ENCODE measurements around the gene TSPAN4. TPM values are rescaled to one million over a fixed set of nuclear protein-coding genes. Genes with fewer than 3 reads are reported as not detected.

The TSPAN4 gene
- total and polyA plus RNA-seq, 10 of the 15 experiments (the other 5 are each of a cell fraction or from before 2014, with no cell fraction given): 0.37 to 14.0 (median 8.5) TPM; not detected in 1

DNA sequence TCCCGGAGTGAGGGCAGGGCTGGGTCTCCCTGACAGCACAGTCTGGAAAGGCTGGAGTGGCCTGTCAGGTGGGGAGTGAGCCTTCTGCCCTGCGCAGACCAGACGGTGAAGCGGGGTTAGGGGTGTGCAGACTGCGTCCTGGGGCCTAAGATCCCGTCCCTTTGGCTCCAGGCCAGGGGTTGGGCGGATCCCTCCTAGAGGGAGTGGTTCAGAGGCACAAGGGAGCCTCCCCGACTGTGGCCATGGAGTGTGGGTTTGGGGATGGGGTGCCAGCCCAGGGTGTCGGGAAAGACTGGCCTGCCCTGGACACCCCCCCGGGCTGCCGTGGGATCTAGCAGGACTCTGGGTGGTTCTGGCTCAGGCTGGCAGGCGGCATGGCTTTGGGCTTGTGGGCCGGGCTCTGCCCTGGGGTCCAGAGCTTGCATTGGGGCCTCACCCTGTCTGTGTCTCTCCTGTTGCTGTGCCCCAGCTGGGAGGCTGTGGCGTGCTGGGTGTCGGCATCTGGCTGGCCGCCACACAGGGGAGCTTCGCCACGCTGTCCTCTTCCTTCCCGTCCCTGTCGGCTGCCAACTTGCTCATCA is 19.5 kb downstream of the TSPAN4 start:
- H3K9me3 ChIP-seq (replicated peaks; ENCODE audit: control insufficient read depth, insufficient read depth, low read length): no peaks in the 10 kb centered on the region
- ATAC-seq (no peak), FAIRE-seq (no peak), DNase-seq (ENCODE audit: low read depth, low spot score) (no peak)
- H3K4me1 ChIP-seq (ENCODE audit: control insufficient read depth, insufficient read depth, low read length): no peaks in the 10 kb centered on the region
- CTCF ChIA-PET: no interaction called here
- intact Hi-C loops (cut with micrococcal nuclease; ENCODE audit: unreplicated experiment) (no loop called here), in situ Hi-C loops (cut with MboI) (no loop called here)
- no peaks in the 10 kb centered on the region for H3K36me3 ChIP-seq (ENCODE audit: control insufficient read depth in 2 of 2, insufficient read depth in 2 of 2, low read length in 1 of 2)
- H2AFZ ChIP-seq (ENCODE audit: control insufficient read depth, low read depth, low read length): no peak overlapping the region
- POLR2A ChIA-PET: no interaction called here
- BruUV-seq (replicated peaks): no TSS peak
- H4K20me1 ChIP-seq (ENCODE audit: control insufficient read depth, insufficient read depth): no peaks in the 10 kb centered on the region
- 43% methylated on average over 19 of the region's 20 CpGs for WGBS (ENCODE audit: insufficient coverage, insufficient replicate concordance, low lambda C conversion rate, missing lambda C conversion rate)
- SMC1A ChIA-PET (ENCODE audit: uncharacterized antibody, unreplicated experiment): no interaction called here
- no peak overlapping the region for H3K9ac ChIP-seq (ENCODE audit: control insufficient read depth, insufficient read depth, low read length)
- no peaks in the 10 kb centered on the region for H3K79me2 ChIP-seq (ENCODE audit: control insufficient read depth, insufficient read depth, low read length)
- H3K4me2 ChIP-seq (ENCODE audit: control insufficient read depth, insufficient read depth): no peak overlapping the region
- no peak overlapping the region for H3K4me3 ChIP-seq
- RAD21 ChIA-PET (ENCODE audit: unreplicated experiment): no interaction called here
- H3K27ac ChIP-seq (ENCODE audit: control insufficient read depth, insufficient read depth): no peak overlapping the region
- no peaks in the 10 kb centered on the region for H3K27me3 ChIP-seq (replicated peaks in 1 of 2; ENCODE audit: control insufficient read depth in 2 of 2, insufficient read depth in 2 of 2, low read length in 1 of 2)
- TF ChIP-seq, protein P1, sequence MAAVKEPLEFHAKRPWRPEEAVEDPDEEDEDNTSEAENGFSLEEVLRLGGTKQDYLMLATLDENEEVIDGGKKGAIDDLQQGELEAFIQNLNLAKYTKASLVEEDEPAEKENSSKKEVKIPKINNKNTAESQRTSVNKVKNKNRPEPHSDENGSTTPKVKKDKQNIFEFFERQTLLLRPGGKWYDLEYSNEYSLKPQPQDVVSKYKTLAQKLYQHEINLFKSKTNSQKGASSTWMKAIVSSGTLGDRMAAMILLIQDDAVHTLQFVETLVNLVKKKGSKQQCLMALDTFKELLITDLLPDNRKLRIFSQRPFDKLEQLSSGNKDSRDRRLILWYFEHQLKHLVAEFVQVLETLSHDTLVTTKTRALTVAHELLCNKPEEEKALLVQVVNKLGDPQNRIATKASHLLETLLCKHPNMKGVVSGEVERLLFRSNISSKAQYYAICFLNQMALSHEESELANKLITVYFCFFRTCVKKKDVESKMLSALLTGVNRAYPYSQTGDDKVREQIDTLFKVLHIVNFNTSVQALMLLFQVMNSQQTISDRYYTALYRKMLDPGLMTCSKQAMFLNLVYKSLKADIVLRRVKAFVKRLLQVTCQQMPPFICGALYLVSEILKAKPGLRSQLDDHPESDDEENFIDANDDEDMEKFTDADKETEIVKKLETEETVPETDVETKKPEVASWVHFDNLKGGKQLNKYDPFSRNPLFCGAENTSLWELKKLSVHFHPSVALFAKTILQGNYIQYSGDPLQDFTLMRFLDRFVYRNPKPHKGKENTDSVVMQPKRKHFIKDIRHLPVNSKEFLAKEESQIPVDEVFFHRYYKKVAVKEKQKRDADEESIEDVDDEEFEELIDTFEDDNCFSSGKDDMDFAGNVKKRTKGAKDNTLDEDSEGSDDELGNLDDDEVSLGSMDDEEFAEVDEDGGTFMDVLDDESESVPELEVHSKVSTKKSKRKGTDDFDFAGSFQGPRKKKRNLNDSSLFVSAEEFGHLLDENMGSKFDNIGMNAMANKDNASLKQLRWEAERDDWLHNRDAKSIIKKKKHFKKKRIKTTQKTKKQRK (IDR thresholded peaks at IDR 0.05; ENCODE audit: low read depth, low read length): no peak
- no peak for TF ChIP-seq EZH2 (IDR thresholded peaks at IDR 0.05; ENCODE audit: borderline replicate concordance, control insufficient read depth, low read depth, low read length)
- TF ChIP-seq EED (IDR thresholded peaks at IDR 0.05; ENCODE audit: low read depth): no peak
- TF ChIP-seq KAT2A (conservative IDR thresholded peaks at IDR 0.05; ENCODE audit: control insufficient read depth, low read depth, low read length): no peak
- no peak for TF ChIP-seq SRF (IDR thresholded peaks at IDR 0.05; ENCODE audit: low read depth in 2 of 2, low read length in 2 of 2)
- no peak for TF ChIP-seq JUND (IDR thresholded peaks at IDR 0.05; ENCODE audit: low read depth, low read length)
- no peak for TF ChIP-seq SIN3A (IDR thresholded peaks at IDR 0.05; ENCODE audit: low read depth, low read length)
- TF ChIP-seq, protein P2, sequence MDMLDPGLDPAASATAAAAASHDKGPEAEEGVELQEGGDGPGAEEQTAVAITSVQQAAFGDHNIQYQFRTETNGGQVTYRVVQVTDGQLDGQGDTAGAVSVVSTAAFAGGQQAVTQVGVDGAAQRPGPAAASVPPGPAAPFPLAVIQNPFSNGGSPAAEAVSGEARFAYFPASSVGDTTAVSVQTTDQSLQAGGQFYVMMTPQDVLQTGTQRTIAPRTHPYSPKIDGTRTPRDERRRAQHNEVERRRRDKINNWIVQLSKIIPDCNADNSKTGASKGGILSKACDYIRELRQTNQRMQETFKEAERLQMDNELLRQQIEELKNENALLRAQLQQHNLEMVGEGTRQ (IDR thresholded peaks at IDR 0.05; ENCODE audit: borderline replicate concordance, low read depth, low read length): no peak
- TF ChIP-seq NFYB (IDR thresholded peaks at IDR 0.05; ENCODE audit: insufficient read depth, low read depth, low read length): no peak
- no peak for TF ChIP-seq RBBP5 (conservative IDR thresholded peaks at IDR 0.05)
- TF ChIP-seq, protein P3, sequence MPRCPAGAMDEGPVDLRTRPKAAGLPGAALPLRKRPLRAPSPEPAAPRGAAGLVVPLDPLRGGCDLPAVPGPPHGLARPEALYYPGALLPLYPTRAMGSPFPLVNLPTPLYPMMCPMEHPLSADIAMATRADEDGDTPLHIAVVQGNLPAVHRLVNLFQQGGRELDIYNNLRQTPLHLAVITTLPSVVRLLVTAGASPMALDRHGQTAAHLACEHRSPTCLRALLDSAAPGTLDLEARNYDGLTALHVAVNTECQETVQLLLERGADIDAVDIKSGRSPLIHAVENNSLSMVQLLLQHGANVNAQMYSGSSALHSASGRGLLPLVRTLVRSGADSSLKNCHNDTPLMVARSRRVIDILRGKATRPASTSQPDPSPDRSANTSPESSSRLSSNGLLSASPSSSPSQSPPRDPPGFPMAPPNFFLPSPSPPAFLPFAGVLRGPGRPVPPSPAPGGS (IDR thresholded peaks at IDR 0.05; ENCODE audit: borderline replicate concordance, insufficient read depth, low read depth, low read length, poor library complexity, severe bottlenecking): no peak
- TF ChIP-seq ZSCAN29 (IDR thresholded peaks at IDR 0.05): no peak
- no peak for TF ChIP-seq BCL11A (IDR thresholded peaks at IDR 0.05; ENCODE audit: low read depth, low read length)
- TF ChIP-seq ASH2L (IDR thresholded peaks at IDR 0.05; ENCODE audit: borderline replicate concordance, low read depth): no peak
- TF ChIP-seq KDM1A (IDR thresholded peaks at IDR 0.05; ENCODE audit: borderline replicate concordance): no peak
